Hematopoietic multipotent progenitor cell (in vitro differentiated cells): ENCODE results near the gene MC5R. TPM values are rescaled to one million over a fixed set of nuclear protein-coding genes. Genes with fewer than 3 reads are reported as not detected.
"Not testable (repeated sequence)": the region's sequence is repeated elsewhere in the genome, so short reads cannot be mapped to it uniquely, and the experiment has no call there.

Experiments used
- DNase-seq, 3 donors: peaks; one replicate each; pipeline ENCODE4 v3.0.0-alpha.2; 2011 to 2015; ENCODE audit warnings: low read depth in 2 of 3, low spot score in 2 of 3
- total RNA-seq: library from RNA; depleted of rRNA; stranded (reverse); fragments of >200 nt; gene quantifications from one replicate; pipeline ENCODE4 v1.2.3, GENCODE V29; 2012

Gene MC5R
- total RNA-seq, 1 donor, result not detected

DNA sequence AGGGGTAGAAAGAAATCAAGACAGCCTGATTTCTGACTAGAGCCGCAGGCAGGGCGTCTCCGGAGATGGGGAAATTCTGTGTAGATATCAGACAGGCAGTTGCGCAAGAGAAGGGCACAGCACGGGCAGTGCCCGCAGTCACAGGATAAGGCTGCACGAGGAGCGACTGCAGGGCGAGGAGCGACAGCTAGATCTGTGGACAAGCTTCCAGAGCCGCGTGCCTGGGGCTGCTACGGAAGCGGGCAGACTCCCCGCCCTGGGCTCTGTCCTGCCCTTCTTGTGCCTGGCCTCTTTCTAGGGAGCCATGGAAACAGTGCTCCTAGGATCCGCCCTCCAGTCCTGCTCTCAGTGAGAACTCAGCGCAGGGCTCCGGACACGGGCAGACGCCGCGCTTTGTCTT, 12.6 kb downstream of the MC5R start:
- no peak for DNase-seq

GRCh38 chr18:13849791-13850190, 25.8 kb downstream of the MC5R start:
- DNase-seq, result no peak

DNA sequence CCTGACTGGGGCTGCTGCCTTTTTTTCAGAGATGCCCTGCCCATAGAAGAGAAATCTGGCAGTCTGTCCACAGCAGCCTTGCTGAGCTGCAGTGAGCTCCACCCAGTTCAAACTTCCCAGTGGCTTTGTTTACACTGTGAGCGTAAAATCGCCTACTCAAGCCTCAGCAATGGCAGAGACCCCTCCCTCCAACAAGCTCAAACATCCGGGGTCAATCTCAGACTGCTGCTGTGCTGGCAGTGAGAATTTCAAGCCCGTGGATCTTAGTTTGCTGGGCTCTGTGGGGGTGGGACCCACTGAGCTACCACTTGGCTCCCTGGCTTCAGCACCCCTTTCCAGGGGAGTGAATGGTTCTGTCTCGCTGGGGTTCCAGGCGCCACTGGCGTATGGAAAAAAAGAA, 38.9 kb downstream of the MC5R start:
- not testable (repeated sequence) for DNase-seq

DNA sequence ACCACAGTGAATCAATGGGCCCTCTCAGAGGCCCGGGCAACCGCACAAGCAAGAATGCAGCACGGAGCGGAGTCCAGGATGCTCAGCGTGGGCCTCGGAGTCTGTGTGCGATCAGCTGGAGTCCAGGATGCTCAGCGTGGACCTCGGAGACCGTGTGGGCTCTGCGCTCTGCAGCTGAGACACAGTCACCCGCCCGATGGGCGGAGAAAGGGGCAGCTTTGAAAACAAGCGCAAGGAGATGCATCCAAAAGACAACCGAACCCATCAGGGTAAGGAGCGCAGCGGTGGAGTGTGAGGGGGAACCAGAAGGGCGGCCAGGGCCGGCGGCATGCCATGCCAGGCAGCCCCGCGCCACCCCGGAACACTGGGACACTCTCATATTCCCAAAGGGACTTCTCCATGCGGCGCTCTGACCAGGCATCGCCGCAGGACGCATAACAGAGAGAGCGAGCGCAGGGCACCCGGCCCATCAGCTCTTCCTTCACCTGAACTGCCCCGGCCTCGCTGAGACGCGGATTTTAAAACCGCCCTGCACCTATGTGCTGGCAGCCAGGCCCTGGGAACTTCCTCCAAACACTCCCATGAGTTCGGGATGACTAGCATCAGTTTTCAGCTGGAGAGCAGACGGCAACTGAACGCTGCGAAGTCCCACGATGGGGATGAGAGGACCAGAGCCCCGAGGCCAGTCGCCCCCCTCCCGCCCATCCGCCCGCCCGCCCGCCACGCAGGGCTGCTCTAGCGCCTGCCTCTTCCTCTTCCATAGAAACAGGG, 44.7 kb downstream of the MC5R start:
- no peak for DNase-seq

DNA sequence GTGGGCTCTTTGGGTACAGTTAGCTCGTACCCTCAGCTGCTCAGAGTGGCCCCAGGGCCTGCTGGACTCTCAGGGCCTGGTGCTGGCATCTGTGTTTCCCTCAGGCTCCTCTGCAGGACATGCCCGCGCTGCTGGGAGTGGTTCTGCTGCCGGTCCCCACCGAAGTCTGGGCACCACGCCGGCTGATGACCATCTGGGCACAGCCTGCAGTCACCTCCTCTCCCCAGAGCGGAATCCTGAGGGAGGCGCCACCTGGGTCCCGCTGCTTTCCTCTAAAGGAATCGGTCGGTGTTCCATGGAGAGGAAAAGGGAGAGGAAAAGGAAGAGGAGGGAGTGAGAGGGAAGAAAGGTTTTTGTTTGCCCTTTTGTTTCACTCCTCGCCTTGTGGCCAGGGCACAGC, 47.8 kb downstream of the MC5R start:
- DNase-seq, result no peak

GRCh38 chr18:13872373-13872772, 48.4 kb downstream of the MC5R start:
- DNase-seq, result no peak

- DNase-seq, result no peak
Measured at GRCh38 chr18:13872932-13873331, 49.0 kb downstream of the MC5R start.

GRCh38 chr18:13874558-13874957, 50.6 kb downstream of the MC5R start:
- no peak for DNase-seq

Other genes with a start within 250 kb of the MC5R start
- 13.7 TPM for gene FAM210A, start 97.6 kb upstream of the MC5R start, total RNA-seq
- 10.8 TPM for gene RNMT, start 97.5 kb upstream of the MC5R start, total RNA-seq
- not detected for gene MC2R, start 91.4 kb downstream of the MC5R start, total RNA-seq